HK-2 (cell line): ENCODE data around the gene CMSS1.

ENCODE experiments used
- DNase-seq: peaks from one replicate; pipeline ENCODE4 v3.0.0-alpha.2; 2018; ENCODE audit not compliant: unreplicated experiment

The CMSS1 gene

DNA sequence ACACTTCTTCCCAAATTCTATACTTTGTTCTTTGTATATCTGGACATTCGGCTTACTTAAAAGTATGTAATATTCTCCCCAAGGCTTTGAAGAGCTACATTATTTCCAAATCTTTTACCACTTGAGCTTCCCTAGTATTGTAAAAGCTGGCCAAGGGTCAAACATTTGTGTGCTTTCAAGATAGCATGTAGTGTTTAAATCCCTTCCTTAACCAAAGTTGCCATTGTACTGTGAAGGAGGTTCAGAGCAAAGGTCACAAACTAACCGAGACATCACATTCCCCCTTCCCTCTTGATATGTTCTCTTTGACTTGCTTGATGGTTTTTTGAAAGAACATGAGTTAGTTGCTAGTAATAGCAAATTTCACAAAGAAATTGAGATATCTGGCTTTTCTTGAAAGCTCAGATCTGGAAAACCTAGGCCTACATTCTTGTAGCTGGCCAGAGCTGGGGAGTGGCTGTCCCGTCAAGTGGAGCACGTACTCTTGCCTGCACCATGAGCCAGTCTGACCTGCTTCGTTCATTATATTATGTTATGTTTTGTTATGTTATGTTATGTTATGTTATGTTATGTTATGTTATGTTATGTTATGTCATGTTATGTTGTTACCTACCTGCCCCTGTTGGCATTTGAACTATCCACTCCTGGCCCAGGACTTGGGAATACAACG is 236.4 kb downstream of the CMSS1 start:
- no peak for DNase-seq

DNA sequence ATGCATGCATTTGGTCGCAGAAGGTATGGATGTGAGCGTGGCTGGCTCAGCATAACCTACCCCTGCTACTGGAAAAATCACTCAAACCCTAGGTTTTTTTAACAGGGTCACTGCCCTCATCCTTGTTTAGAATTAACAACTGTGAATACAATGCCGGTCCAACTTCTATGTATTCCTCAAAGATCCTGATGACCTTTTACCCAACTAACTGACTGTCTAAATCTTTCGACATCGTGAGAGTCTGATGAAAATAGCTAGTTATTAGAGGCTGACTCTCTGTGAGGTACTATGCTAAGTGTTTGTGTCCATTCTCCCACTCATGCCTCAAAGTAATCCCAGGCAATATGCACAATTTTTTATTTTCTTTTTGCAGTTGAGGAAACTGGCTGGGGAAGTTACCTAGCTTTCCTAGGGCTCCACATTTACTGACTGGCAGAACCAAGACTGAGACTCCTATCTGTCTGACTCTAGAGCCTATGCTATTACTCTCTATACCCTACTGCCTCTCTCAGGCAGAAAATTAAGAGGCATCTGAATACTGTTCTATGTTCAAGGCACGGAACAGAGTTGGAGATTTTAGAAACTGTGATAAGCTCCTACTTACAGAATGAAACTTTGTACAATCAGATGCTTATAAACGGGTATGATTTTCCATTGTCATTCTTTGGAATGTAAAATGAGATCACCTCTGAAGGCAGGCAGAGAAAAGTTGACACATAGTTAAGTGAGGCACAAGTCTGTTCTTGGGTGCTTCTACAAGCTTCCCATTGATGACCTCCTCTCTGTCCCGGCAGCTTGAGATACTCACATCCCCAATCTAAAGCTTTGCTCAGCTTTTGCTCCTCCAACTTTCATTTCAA is 240.3 kb downstream of the CMSS1 start:
- DNase-seq: no peak

GRCh38 chr3:100059472-100059871 is 241.8 kb downstream of the CMSS1 start:
- DNase-seq: no peak

GRCh38 chr3:100060685-100061484 is 243.2 kb downstream of the CMSS1 start:
- no peak for DNase-seq

GRCh38 chr3:100062665-100063064 is 245.0 kb downstream of the CMSS1 start:
- no peak for DNase-seq

DNA sequence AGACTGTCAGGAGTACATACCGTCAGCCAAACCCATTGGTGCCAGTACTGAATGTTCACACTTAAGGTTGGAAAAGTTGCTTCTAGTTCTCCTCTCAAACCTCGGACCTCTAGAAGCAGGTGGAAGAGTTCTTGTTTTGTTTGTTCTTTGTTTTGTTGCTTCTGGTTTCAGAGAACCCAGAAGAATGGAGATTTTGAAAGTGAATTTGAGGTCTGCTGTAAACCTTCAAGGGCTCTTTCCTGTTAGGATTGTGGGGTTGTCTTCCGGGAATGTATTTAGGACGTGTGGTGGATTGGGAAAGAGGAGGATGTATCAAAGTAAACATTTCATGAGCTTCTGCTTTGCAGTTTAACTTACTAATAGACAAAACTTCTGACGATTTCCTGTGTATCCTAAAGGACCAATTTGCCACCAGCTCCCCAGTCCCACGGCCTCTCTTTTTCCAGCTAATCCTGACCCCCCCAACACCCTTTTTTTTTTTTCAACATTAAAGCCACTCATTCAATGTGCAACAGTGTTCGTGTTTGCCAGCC is 246.3 kb downstream of the CMSS1 start:
- no peak for DNase-seq

- DNase-seq: no peak
Observed at GRCh38 chr3:100067589-100067988, 249.9 kb downstream of the CMSS1 start.

GRCh38 chr3:100068826-100069225 is 251.2 kb downstream of the CMSS1 start:
- no peak for DNase-seq

DNA sequence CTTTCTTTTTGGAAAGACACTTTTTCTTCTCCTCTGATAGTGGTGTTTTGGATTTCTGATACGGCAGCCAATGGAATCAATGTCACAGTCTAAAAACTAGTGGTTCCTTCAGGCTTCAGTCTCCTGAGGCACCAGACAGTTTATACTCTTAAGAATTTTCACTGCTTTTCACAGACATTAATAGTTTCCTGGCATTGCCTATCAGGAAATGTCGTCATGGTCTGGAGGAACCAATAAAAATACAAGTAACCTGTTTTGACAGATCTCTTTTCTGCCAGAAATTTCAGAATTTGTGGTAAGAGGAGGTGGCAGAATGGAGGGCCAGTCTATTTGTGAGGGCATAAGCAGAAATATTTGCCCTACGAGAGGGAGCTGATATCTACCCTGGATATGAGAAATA is 251.8 kb downstream of the CMSS1 start:
- no peak for DNase-seq

GRCh38 chr3:100072326-100073048 is 254.8 kb downstream of the CMSS1 start:
- DNase-seq: no peak

DNA sequence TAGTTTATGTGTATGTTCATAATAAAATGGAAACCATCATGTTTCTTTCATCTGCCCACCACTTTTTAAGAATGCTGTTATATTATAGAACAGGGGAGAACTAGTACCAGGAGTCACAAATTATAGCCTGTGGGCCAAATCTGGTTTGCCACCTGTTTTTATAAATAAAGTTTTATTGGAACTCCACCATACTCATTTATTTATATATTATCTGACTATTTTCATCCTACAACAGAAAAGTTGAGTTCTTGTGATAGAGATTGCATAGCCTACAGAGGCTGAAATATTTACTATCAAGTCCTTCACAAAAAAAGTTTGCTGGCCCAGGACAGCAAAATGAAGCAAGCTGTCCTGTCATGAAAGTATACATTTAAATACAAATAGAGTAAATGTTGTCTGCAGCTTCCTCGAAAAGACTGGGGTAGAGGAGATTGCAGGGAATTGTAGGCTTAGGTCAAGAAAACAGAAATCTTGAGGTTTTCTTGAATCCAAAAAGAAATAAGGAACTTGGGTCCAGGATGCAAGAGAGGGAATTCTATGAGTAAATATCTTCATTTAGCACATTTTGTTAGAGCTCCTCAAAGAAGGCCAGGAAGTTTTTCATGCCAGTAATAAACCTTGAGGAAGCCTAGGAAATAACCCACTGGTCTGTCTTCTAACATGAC is 255.5 kb downstream of the CMSS1 start:
- no peak for DNase-seq

GRCh38 chr3:100073714-100074307 is 256.1 kb downstream of the CMSS1 start:
- no peak for DNase-seq

DNA sequence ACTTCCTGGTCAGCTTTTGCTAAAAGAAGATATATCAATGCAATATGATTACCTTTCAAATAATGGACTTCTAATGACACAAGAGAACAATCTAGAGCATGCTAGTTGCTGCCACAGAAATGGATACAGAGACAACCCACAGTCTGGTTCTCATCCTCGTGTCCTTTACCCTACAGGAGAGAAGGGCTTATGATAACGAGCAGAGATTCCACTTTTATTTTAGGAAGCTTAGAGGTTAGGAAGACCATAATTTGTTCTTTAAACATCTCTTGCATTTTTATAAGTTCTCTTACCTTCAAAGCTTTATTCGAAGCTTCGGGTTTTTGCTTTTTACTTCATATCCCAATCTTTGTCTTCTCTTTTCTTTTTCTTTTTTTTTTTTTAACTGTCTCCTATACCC is 257.5 kb downstream of the CMSS1 start:
- DNase-seq: no peak

GRCh38 chr3:100075851-100076730 is 258.4 kb downstream of the CMSS1 start:
- DNase-seq: no peak

GRCh38 chr3:100076731-100077529 is 259.3 kb downstream of the CMSS1 start:
- no peak for DNase-seq

GRCh38 chr3:100079328-100079727 is 261.7 kb downstream of the CMSS1 start:
- DNase-seq: no peak

- no peak for DNase-seq
Observed at GRCh38 chr3:100080573-100080972, 262.9 kb downstream of the CMSS1 start.

- DNase-seq: no peak
Observed at GRCh38 chr3:100081311-100081710, 263.6 kb downstream of the CMSS1 start.
